Keratinocyte (primary cell): Measurements from ENCODE around the gene PLS1.

ENCODE experiments used
- EZH2 ChIP-seq: IDR thresholded peaks from one replicate; pipeline ENCODE4 v1.6.1; 2012; ENCODE audit warnings: inconsistent platforms, mild to moderate bottlenecking, low read length, moderate library complexity
- TF ChIP-seq, protein P1 (sequence below), 3 experiments: IDR thresholded peaks in 1 of 3; conservative IDR thresholded peaks in 1 of 3; optimal IDR thresholded peaks in 1 of 3; 2 replicates in 2 of 3; 3 replicates in 1 of 3; pipeline versions ENCODE3 to v1.5.1; 2011; ENCODE audit warnings: low read length in 3 of 3, mild to moderate bottlenecking in 3 of 3, moderate library complexity in 2 of 3, control low read depth in 1 of 3, inconsistent platforms in 1 of 3; ENCODE audit not compliant: insufficient read depth in 2 of 3; ENCODE audit errors: extremely low read depth in 1 of 3

GRCh38 chr3:142754494-142754893 lies 158.3 kb downstream of the PLS1 start:
- TF ChIP-seq, protein P1, sequence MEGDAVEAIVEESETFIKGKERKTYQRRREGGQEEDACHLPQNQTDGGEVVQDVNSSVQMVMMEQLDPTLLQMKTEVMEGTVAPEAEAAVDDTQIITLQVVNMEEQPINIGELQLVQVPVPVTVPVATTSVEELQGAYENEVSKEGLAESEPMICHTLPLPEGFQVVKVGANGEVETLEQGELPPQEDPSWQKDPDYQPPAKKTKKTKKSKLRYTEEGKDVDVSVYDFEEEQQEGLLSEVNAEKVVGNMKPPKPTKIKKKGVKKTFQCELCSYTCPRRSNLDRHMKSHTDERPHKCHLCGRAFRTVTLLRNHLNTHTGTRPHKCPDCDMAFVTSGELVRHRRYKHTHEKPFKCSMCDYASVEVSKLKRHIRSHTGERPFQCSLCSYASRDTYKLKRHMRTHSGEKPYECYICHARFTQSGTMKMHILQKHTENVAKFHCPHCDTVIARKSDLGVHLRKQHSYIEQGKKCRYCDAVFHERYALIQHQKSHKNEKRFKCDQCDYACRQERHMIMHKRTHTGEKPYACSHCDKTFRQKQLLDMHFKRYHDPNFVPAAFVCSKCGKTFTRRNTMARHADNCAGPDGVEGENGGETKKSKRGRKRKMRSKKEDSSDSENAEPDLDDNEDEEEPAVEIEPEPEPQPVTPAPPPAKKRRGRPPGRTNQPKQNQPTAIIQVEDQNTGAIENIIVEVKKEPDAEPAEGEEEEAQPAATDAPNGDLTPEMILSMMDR (optimal IDR thresholded peaks at IDR 0.05 in 1 of 3, IDR thresholded peaks at IDR 0.05 in 1 of 3, conservative IDR thresholded peaks at IDR 0.05 in 1 of 3; ENCODE audit: extremely low read depth in 1 of 3, insufficient read depth in 2 of 3, low read length in 3 of 3), result no peak
- no peak for TF ChIP-seq EZH2
